HCT116 (cell line): ENCODE measurements around the gene RANBP10. TPM values are rescaled to one million over a fixed set of nuclear protein-coding genes. Genes with fewer than 3 reads are reported as not detected.

Experiments used
- ATAC-seq: fragments of 200-7000 bp; cut with Tn5 transposase; 2 replicates; pipeline ENCODE4 v1.9.1; 2020; ENCODE audit warnings: mild to moderate bottlenecking, moderate library complexity
- BruUV-seq: library from RNA; stranded (reverse); fragments of 400-500 nt; replicated peaks from 2 replicates; lab custom pipeline; 2021; lab: Mats Ljungman, UMichigan
- CTCF ChIA-PET: fragments of 300-600 bp; sonication (Branson Sonifier 250); formaldehyde crosslinking; loops from one replicate; lab custom pipeline; 2021; ENCODE audit warnings: antibody characterized with exemption; lab: Charles Lee
- POLR2A ChIA-PET: fragments of 300-600, 350-600 bp; sonication (Branson Sonifier 250); formaldehyde crosslinking; loops from one replicate; lab custom pipeline; 2021; ENCODE audit warnings: antibody characterized with exemption; lab: Charles Lee
- RAD21 ChIA-PET, 2 experiments: fragments of 300-600 bp; sonication (Branson Sonifier 250); formaldehyde crosslinking; loops; one replicate each; lab custom pipeline; 2023; ENCODE audit warnings: low total read pairs in 2 of 2; ENCODE audit not compliant: uncharacterized antibody in 2 of 2, unreplicated experiment in 2 of 2, low non-redundant PET in 1 of 2; lab: Charles Lee
- DNase-seq: peaks from one replicate; pipeline ENCODE4 v3.0.0-alpha.2; 2010; ENCODE audit warnings: low read depth, low spot score
- H2AFZ ChIP-seq: fragments of 200-600 bp; shearing (Covaris generic), sonication (generic); 2 replicates; pipeline ENCODE4 v1.6.1; 2017; ENCODE audit warnings: low read depth, mixed run types, mixed read lengths, antibody characterized with exemption, low read length; ENCODE audit not compliant: poor library complexity, severe bottlenecking
- H3K27ac ChIP-seq: 2 replicates; pipeline ENCODE4 v1.5.1; 2012; ENCODE audit warnings: low read depth, low read length
- H3K27me3 ChIP-seq: fragments of 200-600 bp; sonication (generic); 2 replicates; pipeline ENCODE4 v1.6.1; 2016; ENCODE audit warnings: mixed run types, low read length, mixed read lengths; ENCODE audit not compliant: insufficient read depth
- H3K36me3 ChIP-seq, 2 experiments: fragments of 200-500 bp in 1 of 2; fragments of 200-600 bp in 1 of 2; sonication (Bioruptor generic) in 1 of 2; sonication (generic) in 1 of 2; 2 replicates each; pipeline versions ENCODE4 v1.5.1 to v1.6.1; 2014 to 2016; ENCODE audit warnings: low read length in 2 of 2, inconsistent platforms in 1 of 2, mixed read lengths in 1 of 2, mixed run types in 1 of 2; ENCODE audit not compliant: insufficient read depth in 2 of 2, control insufficient read depth in 1 of 2
- H3K4me1 ChIP-seq, 2 experiments: fragments of 200-600 bp in 1 of 2; sonication (generic) in 1 of 2; 2 replicates each; pipeline versions ENCODE4 v1.5.1 to v1.6.1; 2012 to 2017; ENCODE audit warnings: low read length in 2 of 2, inconsistent platforms in 1 of 2, mild to moderate bottlenecking in 1 of 2, mixed read lengths in 1 of 2, mixed run types in 1 of 2, moderate library complexity in 1 of 2; ENCODE audit not compliant: insufficient read depth in 2 of 2, control insufficient read depth in 1 of 2
- H3K4me2 ChIP-seq: fragments of 200-600 bp; sonication (generic); 2 replicates; pipeline ENCODE4 v1.6.1; 2017; ENCODE audit warnings: mixed run types, low read length, mixed read lengths
- H3K4me3 ChIP-seq, 2 experiments: fragments of 200-600 bp in 1 of 2; sonication (generic) in 1 of 2; replicated peaks in 1 of 2; 2 replicates each; pipeline ENCODE4 v1.5.1; 2011 to 2016; ENCODE audit warnings: low read length in 2 of 2, control low read depth in 1 of 2, low read depth in 1 of 2, mild to moderate bottlenecking in 1 of 2, mixed read lengths in 1 of 2, mixed run types in 1 of 2
- H3K79me2 ChIP-seq: fragments of 200-600 bp; sonication (generic); 2 replicates; pipeline ENCODE4 v1.6.1; 2017; ENCODE audit warnings: mild to moderate bottlenecking, mixed run types, low read length, moderate library complexity, mixed read lengths; ENCODE audit not compliant: insufficient read depth
- H3K9ac ChIP-seq: fragments of 200-600 bp; sonication (generic); 2 replicates; pipeline ENCODE4 v1.6.1; 2016; ENCODE audit warnings: low read length, mixed read lengths
- H3K9me2 ChIP-seq: fragments of 200-600 bp; sonication (generic), shearing (Covaris generic); 2 replicates; pipeline ENCODE4 v1.6.1; 2017; ENCODE audit warnings: mixed run types, mild to moderate bottlenecking, moderate library complexity; ENCODE audit not compliant: insufficient read depth
- H3K9me3 ChIP-seq, 2 experiments: fragments of 200-500 bp in 1 of 2; fragments of 200-600 bp in 1 of 2; sonication (Bioruptor generic) in 1 of 2; sonication (generic) in 1 of 2; 2 replicates each; pipeline ENCODE4 v1.6.1; 2014 to 2017; ENCODE audit warnings: low read length in 2 of 2, mixed read lengths in 2 of 2, inconsistent platforms in 1 of 2, low read depth in 1 of 2, mild to moderate bottlenecking in 1 of 2, mixed run types in 1 of 2, moderate library complexity in 1 of 2; ENCODE audit not compliant: control insufficient read depth in 1 of 2, insufficient read depth in 1 of 2
- H4K20me1 ChIP-seq: fragments of 200-600 bp; sonication (generic), shearing (Covaris generic); 2 replicates; pipeline ENCODE4 v1.6.1; 2017; ENCODE audit warnings: mixed run types, mild to moderate bottlenecking, moderate library complexity; ENCODE audit not compliant: insufficient read depth
- ATF3 ChIP-seq: IDR thresholded peaks from 2 replicates; pipeline ENCODE4 v1.6.1; 2012
- ELF1 ChIP-seq: IDR thresholded peaks from 2 replicates; pipeline ENCODE4 v1.6.1; 2012; ENCODE audit warnings: low read depth, borderline replicate concordance
- EZH2 ChIP-seq: fragments of 200-600 bp; sonication (generic); IDR thresholded peaks from 2 replicates; pipeline ENCODE4 v1.6.1; 2017; ENCODE audit warnings: antibody characterized with exemption, mixed run types
- POLR2A ChIP-seq: IDR thresholded peaks from 2 replicates; pipeline ENCODE4 v1.7.0; 2011; ENCODE audit warnings: borderline replicate concordance; ENCODE audit not compliant: insufficient read depth, insufficient read length; ENCODE audit errors: extremely low read depth
- POLR2AphosphoS5 ChIP-seq: IDR thresholded peaks from 2 replicates; pipeline ENCODE4 v1.6.1; 2011; ENCODE audit warnings: mild to moderate bottlenecking, low read depth, low read length, moderate library complexity
- RAD21 ChIP-seq: IDR thresholded peaks from 2 replicates; pipeline ENCODE4 v1.6.1; 2012; ENCODE audit warnings: low read depth, mild to moderate bottlenecking
- SRF ChIP-seq: IDR thresholded peaks from 2 replicates; pipeline ENCODE4 v1.6.1; 2012; ENCODE audit warnings: low read depth
- ZBTB33 ChIP-seq: IDR thresholded peaks from 2 replicates; pipeline ENCODE4 v1.6.1; 2011; ENCODE audit warnings: mild to moderate bottlenecking, low read length, moderate library complexity; ENCODE audit not compliant: insufficient replicate concordance; ENCODE audit errors: extremely low read depth
- ZNF274 ChIP-seq: fragments of 200-500 bp; sonication (Bioruptor generic); IDR thresholded peaks from 2 replicates; pipeline ENCODE4 v1.6.1; 2014; ENCODE audit warnings: mild to moderate bottlenecking, low read depth, low read length, inconsistent platforms
- intact Hi-C: fragments of 100-400 bp; cut with micrococcal nuclease; formaldehyde crosslinking; loops from 2 replicates; pipeline ENCODE4 v1.10.0; 2022
- total RNA-seq: library from RNA; stranded (reverse); gene quantifications from one replicate; pipeline ENCODE4 v1.2.1, GENCODE V29; 2021; ENCODE audit not compliant: unreplicated experiment
- TF ChIP-seq, protein P1 (sequence below): IDR thresholded peaks from 2 replicates; pipeline ENCODE4 v1.6.1; 2012; ENCODE audit warnings: low read depth
- TF ChIP-seq, protein P2 (sequence below), 3 experiments: fragments of 200-600 bp in 1 of 3; sonication (generic) in 1 of 3; IDR thresholded peaks in 2 of 3; conservative IDR thresholded peaks in 1 of 3; 2 replicates each; pipeline ENCODE4 v1.5.1; 2012 to 2017; ENCODE audit warnings: low read depth in 2 of 3, low read length in 2 of 3, antibody characterized with exemption in 1 of 3, borderline replicate concordance in 1 of 3, control low read depth in 1 of 3, mild to moderate bottlenecking in 1 of 3, mixed read lengths in 1 of 3, mixed run types in 1 of 3, moderate library complexity in 1 of 3; ENCODE audit not compliant: insufficient read depth in 1 of 3

RANBP10 gene
- total RNA-seq, 1 experiment from 2014 or later = 16.9 TPM

GRCh38 chr16:67828651-67829050, 22.3 kb upstream of the RANBP10 start:
- Histone ChIP-seq H3K27ac (no peak overlapping the region), H3K9me2 (no peaks in the 10 kb centered on the region), H3K9ac (no peak overlapping the region), H3K9me3 (no peaks in the 10 kb centered on the region), H2AFZ (no peak overlapping the region), H3K27me3 (no peaks in the 10 kb centered on the region), H3K4me3 (no peak overlapping the region), H3K4me1 (peaks cover 3 to 8% of the 10 kb centered on the region in 2 experiments; a peak in 3 of 4 replicates), H3K4me2 (no peak overlapping the region), H4K20me1 (no peaks in the 10 kb centered on the region), H3K79me2 (peaks cover 11% of the 10 kb centered on the region), H3K36me3 (peaks cover 16 to 24% of the 10 kb centered on the region in 2 experiments; a peak in 3 of 4 replicates)
- ATAC-seq (no peak), DNase-seq (no peak)
- ChIA-PET CTCF (no interaction called here), RAD21 (no interaction called here), POLR2A (no interaction called here)
- intact Hi-C loops = no loop called here
- no peak for TF ChIP-seq EZH2
- TF ChIP-seq ZBTB33 = no peak
- TF ChIP-seq ATF3 = no peak
- TF ChIP-seq RAD21 = no peak
- TF ChIP-seq, protein P1, sequence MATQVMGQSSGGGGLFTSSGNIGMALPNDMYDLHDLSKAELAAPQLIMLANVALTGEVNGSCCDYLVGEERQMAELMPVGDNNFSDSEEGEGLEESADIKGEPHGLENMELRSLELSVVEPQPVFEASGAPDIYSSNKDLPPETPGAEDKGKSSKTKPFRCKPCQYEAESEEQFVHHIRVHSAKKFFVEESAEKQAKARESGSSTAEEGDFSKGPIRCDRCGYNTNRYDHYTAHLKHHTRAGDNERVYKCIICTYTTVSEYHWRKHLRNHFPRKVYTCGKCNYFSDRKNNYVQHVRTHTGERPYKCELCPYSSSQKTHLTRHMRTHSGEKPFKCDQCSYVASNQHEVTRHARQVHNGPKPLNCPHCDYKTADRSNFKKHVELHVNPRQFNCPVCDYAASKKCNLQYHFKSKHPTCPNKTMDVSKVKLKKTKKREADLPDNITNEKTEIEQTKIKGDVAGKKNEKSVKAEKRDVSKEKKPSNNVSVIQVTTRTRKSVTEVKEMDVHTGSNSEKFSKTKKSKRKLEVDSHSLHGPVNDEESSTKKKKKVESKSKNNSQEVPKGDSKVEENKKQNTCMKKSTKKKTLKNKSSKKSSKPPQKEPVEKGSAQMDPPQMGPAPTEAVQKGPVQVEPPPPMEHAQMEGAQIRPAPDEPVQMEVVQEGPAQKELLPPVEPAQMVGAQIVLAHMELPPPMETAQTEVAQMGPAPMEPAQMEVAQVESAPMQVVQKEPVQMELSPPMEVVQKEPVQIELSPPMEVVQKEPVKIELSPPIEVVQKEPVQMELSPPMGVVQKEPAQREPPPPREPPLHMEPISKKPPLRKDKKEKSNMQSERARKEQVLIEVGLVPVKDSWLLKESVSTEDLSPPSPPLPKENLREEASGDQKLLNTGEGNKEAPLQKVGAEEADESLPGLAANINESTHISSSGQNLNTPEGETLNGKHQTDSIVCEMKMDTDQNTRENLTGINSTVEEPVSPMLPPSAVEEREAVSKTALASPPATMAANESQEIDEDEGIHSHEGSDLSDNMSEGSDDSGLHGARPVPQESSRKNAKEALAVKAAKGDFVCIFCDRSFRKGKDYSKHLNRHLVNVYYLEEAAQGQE = no peak
- TF ChIP-seq, protein P2, sequence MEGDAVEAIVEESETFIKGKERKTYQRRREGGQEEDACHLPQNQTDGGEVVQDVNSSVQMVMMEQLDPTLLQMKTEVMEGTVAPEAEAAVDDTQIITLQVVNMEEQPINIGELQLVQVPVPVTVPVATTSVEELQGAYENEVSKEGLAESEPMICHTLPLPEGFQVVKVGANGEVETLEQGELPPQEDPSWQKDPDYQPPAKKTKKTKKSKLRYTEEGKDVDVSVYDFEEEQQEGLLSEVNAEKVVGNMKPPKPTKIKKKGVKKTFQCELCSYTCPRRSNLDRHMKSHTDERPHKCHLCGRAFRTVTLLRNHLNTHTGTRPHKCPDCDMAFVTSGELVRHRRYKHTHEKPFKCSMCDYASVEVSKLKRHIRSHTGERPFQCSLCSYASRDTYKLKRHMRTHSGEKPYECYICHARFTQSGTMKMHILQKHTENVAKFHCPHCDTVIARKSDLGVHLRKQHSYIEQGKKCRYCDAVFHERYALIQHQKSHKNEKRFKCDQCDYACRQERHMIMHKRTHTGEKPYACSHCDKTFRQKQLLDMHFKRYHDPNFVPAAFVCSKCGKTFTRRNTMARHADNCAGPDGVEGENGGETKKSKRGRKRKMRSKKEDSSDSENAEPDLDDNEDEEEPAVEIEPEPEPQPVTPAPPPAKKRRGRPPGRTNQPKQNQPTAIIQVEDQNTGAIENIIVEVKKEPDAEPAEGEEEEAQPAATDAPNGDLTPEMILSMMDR (IDR thresholded peaks at IDR 0.05 in 2 of 3, conservative IDR thresholded peaks at IDR 0.05 in 1 of 3; ENCODE audit: borderline replicate concordance in 1 of 3, insufficient read depth in 1 of 3, low read depth in 2 of 3, low read length in 2 of 3) = no peak
- no peak for TF ChIP-seq POLR2AphosphoS5
- TF ChIP-seq POLR2A = no peak
- no peak for TF ChIP-seq ZNF274
- no peak for TF ChIP-seq SRF
- no peak for TF ChIP-seq ELF1
- no TSS peak for BruUV-seq
